SK-N-MC (cell line): Measurements from ENCODE around the gene MBOAT7.

ENCODE experiments used
- EZH2 ChIP-seq: fragments of 200-600 bp; sonication (generic); IDR thresholded peaks from one replicate; pipeline ENCODE4 v1.6.1; 2017; ENCODE audit warnings: antibody characterized with exemption
- POLR2AphosphoS5 ChIP-seq: IDR thresholded peaks from 2 replicates; pipeline ENCODE4 v1.6.1; 2012; ENCODE audit warnings: mild to moderate bottlenecking, low read depth, low read length, borderline replicate concordance

DNA sequence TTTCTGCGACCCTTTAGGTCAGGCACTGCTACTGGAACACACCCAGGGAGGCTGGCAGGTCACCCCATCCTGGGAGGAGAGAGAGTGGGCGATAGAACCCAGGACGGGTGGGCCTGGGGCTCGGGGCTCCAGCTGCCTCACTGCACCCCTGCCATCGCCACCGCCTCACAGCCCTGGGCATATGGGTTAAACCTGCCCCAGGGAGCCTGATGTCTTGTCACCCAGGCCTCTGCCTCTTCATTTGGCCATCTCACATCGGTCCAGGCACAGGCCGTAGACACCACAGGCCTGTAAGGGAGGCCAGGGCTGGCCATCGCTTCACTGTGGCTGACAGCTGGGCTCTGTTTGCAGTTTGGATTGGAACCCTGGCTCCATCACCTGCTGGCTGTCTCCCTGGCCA lies 63.7 kb downstream of the MBOAT7 start:
- TF ChIP-seq EZH2 = no peak
- TF ChIP-seq POLR2AphosphoS5 = no peak
